GM21619 (cell line): ENCODE measurements around the gene BNIPL.
A peak's percentile ranks its signal among the peaks of the same experiment; 100 is the strongest.

Experiments used
- ATAC-seq: cut with Tn5 transposase; IDR thresholded peaks from one replicate; pipeline ENCODE4 v1.9.1; 2021; ENCODE audit not compliant: unreplicated experiment

The BNIPL gene

DNA sequence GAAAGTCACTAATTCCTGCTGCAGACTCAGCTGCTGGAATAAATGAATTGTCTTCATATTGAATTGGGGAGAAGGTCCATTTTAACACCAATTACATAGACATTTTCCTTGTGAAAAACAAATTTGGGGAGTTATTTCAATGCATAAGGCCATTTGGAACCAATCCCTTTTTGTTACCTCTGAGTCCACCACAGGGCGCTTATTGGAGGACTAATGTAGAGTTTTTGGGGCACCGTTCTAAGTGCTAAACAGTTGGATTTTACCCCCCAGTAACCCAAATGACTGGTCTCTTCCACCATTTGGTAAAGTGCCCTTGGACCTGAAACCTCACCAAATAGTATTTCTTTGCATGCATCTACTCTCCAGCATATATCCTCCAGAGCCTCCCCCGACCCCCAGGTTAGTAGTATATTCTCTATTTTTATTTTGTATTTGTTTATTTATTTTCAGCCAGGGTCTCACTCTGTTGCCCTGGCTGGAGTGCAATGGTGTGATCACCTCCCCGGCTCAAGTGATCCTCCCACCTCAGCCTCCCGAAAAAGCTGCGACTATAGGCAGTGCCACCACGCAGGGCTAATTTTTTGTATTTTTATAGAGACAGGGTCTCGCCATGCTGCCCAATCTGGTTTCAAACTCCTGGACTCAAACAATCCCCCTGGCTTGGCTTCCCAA is 26.6 kb upstream of the BNIPL start:
- ATAC-seq, result no peak

DNA sequence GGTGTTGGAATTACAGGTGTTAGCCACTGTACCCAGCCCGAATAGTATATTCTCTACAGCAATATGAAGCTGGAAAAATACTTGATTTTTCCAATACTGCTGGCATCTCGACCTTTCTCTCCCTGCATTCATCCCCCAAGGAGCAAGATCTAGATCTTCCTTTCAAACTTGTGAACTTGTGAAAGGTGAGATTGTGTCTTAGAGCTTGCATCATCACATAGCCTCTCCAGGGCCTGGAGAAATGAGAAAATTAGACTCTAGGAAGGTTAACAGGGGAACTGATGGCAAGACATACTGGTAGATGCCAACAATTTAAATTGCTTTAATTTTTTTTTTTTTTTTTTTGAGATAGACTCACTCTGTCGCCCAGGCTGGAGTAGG is 26.1 kb upstream of the BNIPL start:
- no peak for ATAC-seq

DNA sequence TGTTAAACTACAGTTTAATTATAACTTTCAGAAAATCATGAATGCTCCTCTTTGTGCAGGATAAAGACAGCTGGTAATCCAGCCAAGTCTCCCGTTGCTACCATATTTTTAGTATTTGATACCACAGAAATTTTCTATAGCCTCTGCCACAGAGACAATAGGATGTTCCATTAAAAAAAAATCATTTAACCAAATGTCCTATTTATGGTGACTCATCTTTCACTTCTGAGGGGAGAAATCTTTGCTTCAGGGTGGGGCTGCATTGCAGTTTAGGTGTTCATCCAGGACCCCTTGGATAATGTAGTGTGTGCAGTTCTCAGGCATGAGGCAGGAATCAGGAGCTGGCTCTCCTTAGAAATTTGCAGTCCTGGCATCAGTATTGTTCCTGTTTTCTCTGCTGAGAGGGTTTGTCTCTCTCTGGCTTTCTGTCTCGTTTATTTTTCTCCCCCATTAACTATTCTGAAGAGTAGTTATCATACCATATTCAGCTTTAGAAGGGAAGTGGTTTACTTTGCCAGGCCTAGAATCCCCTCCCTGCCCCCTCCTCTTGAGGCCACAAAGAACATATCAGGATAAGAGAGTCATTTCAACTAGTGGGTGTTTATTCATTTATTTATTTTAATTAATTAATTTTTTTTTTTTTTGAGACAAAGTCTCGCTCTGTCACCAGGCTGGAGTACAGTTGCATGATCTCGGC is 25.1 kb upstream of the BNIPL start:
- no peak for ATAC-seq

DNA sequence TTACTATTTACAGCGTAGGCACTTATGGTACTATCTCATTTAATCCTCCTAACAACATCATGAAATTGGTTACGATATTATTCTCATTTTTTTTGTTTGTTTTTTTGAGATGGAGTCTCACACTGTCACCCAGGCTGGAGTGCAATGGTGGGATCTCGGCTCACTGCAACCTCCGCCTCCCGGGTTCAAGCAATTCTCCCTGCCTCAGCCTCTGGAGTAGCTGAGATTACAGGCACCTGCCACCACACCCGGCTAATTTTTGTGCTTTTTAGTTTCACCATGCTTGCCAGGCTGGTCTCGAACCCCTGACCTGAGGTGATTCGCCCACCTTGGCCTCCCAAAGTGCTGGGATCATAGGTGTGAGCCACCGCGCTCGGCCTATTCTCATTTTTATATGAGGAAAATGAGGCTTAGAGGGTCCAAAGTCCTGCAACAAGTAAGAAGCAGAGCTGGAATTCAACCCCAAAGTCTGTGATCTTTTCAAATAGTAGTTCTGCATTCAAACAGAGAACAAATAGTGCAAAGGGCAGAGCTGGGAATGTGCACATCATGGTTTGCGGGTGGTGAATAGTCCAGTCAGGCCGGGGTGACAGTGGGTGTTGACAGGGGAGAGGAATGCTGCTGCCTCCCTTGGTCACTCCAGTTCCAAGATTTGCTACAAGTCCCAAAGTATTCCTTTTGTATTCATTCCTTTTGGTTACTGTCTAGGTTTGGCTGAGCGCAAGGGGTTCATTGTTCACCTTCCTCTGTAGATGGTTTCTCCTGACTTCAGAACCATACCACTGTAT is 23.5 kb upstream of the BNIPL start:
- no peak for ATAC-seq

DNA sequence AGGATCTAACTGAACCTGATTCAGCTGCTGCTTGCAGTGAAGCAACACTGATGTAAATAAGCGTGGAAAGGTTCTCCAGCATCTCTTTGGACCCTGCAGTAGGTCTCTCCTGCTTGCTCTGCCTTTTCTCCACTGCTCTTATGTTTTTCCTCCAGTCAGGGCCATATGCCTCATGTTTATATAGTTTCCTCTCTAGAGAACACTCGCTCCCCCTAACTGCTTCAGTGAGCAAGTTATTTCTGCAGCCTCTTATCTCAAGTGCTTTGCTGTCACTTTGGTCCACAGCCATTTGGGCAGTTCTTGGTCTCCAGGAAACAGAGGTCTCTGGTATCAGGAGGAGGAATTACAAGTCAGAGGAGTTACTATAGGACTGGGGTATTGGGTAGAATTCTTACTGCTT is 22.9 kb upstream of the BNIPL start:
- ATAC-seq, result no peak

DNA sequence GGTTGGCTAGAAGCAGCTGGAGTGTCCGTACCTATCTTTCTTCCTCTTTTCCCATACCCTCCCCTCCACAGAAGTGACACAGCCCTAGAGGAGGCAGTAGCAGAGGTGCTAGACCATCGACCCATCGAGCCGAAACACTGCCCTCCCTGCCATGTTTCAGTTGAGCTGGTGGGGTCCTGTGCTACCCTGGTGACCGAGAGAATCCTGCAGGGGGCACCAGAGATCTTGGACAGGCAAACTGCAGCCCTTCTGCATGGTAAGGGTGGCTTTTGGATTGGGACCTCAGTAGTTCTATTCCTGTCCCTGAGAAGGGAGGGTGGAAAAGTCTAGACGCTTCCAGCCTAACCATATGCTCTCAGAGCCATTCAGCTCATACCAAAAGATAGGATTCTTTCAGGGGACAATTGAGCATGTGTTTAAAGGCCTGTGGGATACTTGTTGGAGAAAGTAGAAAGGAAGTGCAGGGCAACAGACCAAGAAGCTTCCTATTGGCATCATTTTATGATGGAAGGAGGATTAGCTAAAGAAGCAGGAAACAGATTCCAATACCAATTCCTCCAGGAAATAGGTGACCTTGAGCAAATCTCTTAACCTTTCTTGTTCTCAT is 11.7 kb upstream of the BNIPL start:
- ATAC-seq, result no peak

DNA sequence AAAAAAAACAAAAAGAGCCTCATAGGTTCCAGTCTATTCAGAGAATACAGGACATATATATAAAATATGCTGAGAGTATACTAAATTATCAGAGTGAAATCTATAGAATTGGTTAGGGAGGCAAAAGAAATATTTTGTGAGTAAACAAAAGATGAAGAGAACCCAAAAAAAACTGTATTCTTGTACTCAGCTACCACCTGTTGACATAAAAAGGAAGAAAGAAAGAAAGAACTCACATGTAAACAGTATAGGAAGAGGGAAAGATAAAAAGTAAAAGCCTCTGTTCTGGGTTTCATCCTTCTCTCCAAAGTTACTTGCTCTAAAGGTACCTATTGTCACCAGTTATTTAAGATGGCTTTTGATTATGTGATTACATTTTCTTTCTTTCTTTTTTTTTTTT is 9.9 kb upstream of the BNIPL start:
- ATAC-seq, result no peak

DNA sequence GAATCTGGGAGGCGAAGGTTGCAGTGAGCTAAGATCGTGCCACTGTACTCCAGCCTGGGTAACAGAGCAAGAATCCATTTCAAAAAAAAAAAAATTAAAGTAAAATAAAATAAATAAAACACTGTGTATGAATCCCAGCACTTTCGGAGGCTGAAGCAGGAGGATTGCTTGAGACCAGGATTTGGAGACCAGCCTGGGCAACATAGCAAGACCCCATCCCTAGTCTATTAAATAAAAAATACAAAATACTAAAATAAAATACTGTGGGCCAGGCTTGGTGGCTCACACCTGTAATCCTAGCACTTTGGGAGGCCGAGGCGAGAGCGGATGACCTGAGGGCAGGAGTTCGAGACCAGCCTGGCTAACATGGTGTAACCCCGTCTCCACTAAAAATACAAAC is 4.2 kb upstream of the BNIPL start:
- no peak for ATAC-seq

DNA sequence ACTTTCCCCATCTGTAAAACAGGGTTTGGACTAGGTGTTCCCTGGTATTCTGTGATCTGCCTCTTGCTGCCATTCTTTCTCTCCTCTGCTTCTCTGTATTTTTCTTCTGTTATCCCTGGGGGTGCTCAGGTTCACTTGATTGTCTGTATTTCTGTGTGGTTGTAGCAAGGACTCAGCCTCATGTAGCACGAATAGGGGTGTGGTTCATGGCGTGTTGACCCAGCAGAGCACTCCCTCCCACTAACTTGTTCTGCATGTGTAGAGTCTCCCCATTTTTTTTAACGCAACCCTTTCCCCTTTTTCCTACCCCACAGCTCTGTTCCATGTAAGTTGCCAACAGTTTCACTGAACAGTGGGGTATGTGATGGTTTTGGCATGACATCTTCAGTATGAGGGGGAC is 1.2 kb upstream of the BNIPL start:
- ATAC-seq, result no peak

DNA sequence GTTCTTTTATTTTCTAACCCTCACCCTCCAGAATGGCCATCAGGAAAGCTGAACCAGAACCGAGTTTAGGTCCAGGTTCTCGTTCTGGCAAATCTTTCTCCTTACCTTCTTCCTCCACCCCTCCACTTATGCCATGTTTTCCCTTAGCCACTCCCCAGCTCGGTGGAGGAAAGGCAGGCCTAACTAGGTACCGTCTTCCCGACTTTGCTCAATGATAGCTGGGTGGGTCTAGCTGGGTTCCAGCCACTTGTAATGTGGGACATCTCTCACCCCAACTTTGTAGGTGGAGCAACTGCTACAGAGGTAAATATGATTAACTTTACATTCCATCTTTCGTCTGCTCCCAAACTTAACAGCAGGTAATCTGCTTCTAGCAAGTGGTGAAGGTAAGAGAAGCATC is 646 bp downstream of the BNIPL start:
- no peak for ATAC-seq

DNA sequence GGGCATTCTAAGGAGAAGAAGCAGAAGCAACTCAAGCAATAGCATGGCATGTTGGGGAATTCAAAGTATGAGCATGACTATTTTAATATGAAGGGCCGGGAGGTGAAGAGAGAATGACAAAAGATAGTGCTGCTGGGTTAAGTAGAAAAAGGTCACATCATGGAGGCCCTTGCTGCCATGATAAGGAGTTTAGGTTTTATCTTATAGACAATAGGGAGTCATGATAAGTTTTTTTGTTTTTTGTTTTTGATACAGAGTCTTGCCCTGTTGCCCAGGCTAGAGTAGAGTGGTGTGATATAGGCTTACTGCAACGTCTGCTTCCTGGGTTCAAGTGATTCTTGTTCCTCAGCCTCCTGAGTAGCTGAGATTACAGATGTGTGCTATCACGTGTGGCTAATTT is 3.1 kb downstream of the BNIPL start:
- no peak for ATAC-seq

DNA sequence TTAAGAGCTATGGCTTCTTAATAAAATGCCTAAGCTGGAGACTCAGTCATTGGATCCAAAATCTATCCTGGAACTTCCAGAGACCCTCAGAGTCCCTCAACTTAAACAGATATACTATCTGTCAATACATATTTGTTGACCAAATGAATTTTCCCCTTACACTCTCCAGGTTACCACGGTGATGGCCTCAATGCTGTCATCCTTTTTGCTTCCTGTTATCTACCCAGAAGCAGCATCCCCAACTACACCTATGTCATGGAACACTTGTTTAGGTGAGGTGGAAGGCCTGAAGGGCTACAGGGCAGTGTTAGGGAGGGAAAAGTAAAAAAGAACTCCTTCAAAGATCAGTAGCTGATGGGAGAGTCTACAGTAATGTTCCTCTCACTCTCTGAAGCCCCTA is 6.8 kb downstream of the BNIPL start:
- no peak for ATAC-seq

DNA sequence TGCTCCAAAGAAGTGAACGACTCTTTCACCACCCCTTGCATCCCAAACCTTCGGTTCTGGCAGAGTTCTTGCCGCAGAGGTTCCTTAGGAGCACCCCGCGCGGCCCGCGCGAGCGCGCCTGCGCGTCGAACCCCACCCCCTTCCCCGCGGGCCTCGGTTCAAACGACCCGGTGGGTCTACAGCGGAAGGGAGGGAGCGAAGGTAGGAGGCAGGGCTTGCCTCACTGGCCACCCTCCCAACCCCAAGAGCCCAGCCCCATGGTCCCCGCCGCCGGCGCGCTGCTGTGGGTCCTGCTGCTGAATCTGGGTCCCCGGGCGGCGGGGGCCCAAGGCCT is 11.2 kb downstream of the BNIPL start, which contains the start of gene C1orf56:
Gene C1orf56 (plus strand): TSS at position 161 of the 334 bp plus-strand sequence. CDS start 97 bp downstream, at position 258.
- peak; percentile 41 for ATAC-seq

DNA sequence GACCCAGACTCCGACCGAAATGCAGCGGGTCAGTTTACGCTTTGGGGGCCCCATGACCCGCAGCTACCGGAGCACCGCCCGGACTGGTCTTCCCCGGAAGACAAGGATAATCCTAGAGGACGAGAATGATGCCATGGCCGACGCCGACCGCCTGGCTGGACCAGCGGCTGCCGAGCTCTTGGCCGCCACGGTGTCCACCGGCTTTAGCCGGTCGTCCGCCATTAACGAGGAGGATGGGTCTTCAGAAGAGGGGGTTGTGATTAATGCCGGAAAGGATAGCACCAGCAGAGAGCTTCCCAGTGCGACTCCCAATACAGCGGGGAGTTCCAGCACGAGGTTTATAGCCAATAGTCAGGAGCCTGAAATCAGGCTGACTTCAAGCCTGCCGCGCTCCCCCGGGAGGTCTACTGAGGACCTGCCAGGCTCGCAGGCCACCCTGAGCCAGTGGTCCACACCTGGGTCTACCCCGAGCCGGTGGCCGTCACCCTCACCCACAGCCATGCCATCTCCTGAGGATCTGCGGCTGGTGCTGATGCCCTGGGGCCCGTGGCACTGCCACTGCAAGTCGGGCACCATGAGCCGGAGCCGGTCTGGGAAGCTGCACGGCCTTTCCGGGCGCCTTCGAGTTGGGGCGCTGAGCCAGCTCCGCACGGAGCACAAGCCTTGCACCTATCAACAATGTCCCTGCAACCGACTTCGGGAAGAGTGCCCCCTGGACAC is 11.7 kb downstream of the BNIPL start:
- peak; percentile 60 for ATAC-seq

DNA sequence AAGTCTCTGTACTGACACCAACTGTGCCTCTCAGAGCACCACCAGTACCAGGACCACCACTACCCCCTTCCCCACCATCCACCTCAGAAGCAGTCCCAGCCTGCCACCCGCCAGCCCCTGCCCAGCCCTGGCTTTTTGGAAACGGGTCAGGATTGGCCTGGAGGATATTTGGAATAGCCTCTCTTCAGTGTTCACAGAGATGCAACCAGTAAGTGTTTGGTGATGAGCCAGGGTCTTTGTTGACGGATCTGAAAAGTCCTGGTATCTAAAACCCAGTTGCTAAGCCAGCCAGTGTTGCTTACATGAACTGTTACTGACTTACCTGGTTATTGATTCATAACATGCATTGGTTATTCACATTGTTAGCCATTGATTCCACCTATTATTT is 12.3 kb downstream of the BNIPL start:
- ATAC-seq, result no peak

DNA sequence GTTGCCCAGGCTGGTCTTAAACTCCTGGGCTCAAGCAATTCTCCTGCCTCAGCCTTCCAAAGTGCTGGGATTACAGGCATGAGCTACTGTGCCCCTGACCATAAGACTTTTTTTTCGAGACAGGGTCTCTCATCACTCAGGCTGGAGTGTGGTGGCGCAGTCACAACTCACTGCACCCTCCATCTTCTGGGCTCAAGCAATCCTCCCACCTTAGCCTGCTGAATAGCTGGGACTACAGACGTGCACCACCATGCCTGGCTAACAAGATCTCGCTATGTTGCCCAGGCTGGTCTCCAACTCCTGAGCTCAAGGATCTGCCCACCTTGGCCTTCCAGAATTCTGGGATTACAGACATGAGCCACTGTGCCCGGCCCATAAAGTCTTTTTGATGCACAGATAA is 13.1 kb downstream of the BNIPL start:
- ATAC-seq, result no peak

DNA sequence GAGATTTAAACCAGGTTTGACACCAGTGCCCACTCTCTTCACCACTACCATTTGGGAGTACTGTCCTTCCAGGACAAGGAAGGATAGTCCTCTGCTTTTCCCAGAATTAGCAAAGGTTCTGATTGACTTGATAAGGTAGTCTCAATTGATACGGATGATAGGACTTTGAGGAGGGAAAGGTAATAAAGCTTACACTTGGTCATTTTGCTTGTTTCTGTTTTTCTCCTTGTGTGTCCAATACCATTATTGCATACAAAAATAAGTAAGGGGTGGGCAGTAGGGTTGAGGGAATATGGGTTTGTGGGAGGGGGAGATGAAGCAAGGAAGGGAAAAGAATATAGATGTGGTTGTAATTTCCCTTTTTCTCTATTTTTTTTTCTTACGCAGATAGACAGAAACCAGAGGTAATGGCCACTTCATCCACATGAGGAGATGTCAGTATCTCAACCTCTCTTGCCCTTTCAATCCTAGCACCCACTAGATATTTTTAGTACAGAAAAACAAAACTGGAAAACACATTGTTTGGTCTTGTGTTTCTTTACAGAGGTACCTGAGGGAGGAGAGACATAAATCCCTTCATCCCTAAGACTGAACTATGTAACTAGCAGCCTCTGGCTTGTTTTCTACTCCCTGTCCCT is 13.8 kb downstream of the BNIPL start:
- no peak for ATAC-seq

DNA sequence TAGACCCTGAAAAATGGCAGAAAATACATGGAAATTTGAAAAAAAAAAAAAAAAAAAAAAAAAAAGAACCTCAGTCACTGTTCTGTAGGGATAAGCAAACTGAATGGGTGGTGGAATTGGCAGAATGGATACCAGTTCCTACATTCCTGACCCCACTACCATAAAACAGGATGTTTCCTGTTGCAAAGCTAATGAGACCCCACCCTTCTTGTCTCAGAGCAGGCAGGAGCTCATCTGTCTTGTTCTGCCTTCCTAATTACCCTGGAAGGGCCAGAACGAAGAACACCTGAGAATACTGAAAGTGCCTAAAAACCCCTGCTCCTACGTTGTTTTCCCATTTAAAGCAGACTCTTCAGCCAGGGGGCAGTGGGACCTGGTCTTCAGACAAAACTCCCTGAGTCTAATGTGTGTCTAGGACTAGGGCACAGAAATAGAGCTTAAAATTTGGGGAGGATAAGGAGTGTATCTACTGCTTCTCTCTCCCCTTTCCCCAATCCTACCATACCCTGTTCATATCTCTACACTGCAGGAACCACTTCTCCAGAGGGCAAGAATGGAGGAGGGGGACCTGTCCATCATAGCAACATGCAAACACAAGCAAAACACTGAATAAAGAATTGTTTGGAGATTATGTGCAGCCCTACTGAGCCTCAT is 15.1 kb downstream of the BNIPL start:
- ATAC-seq, result no peak

DNA sequence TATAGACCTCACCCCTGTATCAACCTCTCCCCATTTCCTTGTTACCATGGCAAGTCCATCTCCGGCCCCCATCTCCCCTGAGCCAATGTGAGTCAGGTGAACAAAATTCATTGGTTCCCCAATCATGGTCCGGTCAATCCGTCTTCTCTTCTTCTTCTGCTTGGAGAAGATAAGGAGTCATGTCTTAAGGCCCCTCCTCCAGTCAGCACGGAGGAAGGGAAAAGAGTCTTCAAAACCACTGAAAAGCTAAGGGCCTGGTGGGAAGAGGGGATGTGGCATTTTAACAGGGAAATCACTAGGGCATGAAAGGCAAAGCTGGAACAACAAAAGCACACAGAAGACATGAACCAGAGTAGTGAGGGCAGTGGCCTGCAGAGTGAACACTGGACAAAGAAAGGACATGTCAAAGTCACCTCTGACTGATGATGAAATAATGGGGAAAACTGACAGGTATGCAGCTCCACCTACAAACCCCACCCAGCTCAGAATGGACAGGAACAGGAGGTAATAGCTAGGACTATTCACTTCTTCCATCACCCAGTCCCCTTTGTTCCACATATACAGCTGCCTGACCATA is 18.7 kb downstream of the BNIPL start:
- no peak for ATAC-seq

DNA sequence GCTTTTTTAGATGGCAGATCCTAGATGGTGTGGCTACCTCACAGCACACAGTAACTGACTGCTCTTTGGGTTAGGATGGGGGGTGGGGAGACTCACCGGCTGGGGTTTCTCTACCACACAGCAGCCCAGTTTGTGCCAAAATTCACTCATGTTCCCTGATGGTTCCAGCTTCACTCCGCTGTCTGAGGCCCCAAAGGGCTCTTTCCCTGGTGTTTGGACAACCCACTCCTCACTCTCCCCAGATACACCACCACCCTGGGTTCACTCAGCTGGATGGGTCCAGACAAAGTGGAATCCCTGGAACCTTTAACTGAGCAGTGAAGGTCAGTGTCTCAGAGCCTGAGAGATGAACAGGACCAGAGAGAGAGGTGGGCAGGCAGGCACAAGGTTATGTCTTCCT is 19.2 kb downstream of the BNIPL start:
- ATAC-seq, result no peak
